HG02852 (cell line): ENCODE results near the gene CDX1.

Source experiments
- ATAC-seq: cut with Tn5 transposase; IDR thresholded peaks from one replicate; pipeline ENCODE4 v1.9.1; 2021; ENCODE audit warnings: mild to moderate bottlenecking, moderate library complexity; ENCODE audit not compliant: unreplicated experiment

CDX1 gene

GRCh38 chr5:150161242-150162141 is 5.1 kb upstream of the CDX1 start:
- peak; percentile 78 for ATAC-seq

GRCh38 chr5:150162142-150162513 is 4.5 kb upstream of the CDX1 start:
- no peak for ATAC-seq

DNA sequence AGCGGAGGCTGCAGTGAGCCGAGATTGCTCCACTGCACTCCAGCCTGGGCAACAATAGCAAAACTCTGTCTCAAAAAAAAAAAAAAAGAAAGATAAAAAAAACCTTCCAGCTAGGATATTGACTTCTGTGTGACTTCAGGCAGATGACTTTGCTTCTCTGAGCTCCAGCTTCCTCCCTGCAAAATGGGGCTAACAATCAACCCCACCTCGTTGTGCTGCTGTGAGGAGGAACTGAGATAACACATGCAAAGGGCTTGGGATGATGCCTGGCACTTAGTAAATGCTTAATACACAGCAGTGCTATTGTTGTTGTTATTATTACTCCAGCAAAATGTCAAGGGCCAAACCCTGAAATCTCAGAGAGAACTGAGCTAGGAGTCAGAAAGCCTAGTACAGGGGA is 3.5 kb upstream of the CDX1 start:
- no peak for ATAC-seq

GRCh38 chr5:150163547-150164059 is 3.0 kb upstream of the CDX1 start:
- no peak for ATAC-seq

- ATAC-seq, result no peak
Observed at GRCh38 chr5:150164211-150164980, 2.2 kb upstream of the CDX1 start.

DNA sequence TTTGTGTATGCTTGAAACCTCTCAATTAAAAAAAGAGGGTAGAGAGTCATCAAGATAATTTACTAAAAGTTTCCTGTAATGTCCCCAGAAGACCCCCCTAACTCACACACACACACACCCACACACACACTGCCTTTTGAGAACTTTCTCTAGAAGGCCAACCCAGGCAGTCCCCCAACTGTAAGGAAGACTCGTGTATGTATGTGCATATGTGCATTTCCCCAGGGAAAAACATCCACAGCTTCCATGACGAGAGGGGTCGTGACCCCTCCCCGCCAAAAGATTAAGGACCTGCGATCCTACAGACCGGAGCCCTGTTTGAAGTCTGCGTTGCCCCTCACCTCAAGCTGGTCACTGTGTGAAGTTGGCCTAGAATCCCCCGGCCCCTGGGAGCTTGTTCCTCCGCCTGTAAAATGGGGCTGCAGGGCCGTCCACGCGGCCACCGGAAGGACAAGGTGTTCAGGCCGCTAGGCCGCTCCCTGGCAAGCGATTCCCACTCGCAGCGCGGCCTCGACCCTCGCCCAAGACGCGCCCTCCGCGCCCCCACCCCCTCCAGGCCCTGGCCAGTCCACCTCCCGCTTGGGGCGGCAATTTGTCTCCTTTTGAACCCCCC is 435 bp upstream of the CDX1 start:
- ATAC-seq, result no peak

- ATAC-seq, result no peak
Observed at GRCh38 chr5:150167512-150167850, 903 bp downstream of the CDX1 start.

DNA sequence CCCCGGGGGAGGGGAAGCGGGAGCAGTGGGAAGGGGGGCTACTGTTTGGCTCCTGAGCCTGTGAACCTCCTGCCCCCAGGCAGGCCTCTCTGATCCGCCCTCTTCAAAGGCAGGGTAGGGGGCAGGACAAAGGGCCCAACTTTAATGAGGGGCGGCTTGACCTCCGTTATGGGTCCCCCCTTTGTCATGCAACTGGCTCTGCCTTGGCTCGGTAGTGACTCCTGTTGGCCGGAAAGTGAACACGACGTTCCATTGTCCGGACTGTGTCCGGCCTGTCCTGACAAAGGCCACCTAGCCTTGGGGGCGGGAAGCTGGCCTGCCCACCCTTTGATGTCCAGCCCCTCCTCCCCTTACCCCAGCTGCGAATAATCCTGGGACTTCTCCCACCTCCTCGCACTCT is 1.3 kb downstream of the CDX1 start:
- no peak for ATAC-seq

DNA sequence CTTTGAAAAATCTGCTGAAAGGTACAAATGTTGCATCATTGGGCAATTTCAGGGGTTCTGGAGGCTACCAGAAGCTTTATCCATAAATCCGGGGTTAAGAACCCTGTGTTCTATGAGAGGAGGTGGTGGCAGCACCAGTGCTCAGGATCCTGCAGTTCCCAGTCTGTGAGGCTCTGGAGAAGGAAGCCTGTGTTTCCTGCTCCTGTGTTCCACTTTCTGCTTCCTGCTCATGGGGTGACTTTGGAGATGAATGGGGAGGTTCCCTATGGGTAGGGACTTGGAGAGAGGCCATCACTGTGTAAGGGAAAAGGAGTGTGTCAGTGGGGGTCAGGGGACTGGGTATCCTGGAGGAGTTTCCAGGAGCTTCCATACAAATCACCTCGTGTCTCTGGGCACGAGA is 2.3 kb downstream of the CDX1 start:
- no peak for ATAC-seq

DNA sequence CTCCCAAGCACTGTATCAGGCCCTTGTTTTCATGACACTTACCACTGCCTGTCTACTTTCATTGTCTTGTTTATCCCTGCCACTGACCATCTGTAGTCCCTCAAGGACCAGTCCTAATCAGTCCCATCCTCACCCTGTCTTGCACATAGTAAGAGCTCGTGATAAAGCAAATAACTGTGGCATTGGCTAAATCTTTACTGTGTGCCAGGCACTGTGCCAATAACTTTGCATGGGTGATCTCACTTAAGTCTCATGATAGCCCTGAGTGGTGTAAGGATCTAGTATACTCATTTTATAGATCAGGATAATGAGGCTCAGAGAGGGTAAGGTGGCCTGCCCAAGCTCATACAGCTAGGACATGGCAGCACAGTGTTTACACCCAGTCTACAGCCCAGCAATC is 5.6 kb downstream of the CDX1 start:
- ATAC-seq, result no peak

DNA sequence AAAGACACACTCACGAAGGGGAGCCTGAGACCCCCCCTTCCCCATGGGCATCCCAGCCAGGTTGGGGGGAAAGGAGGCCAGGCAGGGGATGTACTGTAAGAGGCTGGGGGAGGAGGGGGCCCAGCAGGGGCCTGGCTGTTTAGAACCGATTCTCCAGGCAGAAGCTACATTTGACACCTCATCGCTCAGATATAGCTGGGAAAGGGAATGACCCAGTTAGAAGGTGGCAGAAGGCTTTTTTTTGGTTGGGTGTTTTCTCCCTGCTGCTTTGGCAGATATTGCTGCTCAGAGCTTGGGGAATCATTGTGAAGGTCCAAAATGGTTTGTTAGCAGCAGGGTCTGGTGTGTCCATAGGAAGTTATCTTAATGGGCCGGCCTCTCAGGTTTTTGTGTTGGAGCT is 6.0 kb downstream of the CDX1 start:
- no peak for ATAC-seq

GRCh38 chr5:150173161-150173560 is 6.6 kb downstream of the CDX1 start:
- ATAC-seq, result no peak

DNA sequence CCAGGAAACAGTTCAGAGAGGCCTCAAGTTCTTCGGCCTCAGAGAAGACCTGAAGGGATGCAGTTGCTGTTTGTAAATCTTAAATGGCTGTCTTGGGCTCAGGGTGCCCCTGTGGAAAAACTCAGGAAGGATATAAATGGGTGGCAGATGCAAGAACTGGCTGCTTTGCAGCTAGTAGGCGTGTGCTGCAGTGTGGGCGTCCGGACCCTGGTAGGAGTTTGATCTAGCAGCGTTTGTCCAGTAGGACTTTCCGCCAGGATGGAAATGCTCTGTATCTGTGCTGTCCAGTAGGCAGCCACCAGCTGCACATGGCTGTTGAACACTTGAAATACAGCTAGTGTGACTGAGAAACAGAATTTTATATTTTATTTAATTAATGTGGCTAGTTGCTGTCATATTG is 7.7 kb downstream of the CDX1 start:
- no peak for ATAC-seq

DNA sequence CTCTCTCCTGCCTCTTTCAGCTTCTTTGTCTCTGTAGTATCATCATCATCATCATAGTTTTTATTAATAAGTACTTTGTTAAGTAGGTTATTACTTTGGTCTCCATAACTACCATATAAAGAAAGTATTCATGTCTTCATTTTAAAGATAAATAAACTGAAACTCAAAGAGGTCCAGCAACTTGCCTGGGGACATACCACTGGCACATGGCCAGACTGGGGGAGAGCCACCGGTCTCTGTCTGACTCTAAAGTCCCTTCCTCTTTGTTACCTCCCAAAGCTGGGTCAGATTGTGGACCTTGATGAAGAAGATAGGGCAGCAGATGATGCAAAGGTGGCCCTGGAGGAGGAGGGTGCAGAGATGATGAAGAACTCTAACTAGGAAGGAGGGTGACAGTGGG is 8.5 kb downstream of the CDX1 start:
- ATAC-seq, result no peak

DNA sequence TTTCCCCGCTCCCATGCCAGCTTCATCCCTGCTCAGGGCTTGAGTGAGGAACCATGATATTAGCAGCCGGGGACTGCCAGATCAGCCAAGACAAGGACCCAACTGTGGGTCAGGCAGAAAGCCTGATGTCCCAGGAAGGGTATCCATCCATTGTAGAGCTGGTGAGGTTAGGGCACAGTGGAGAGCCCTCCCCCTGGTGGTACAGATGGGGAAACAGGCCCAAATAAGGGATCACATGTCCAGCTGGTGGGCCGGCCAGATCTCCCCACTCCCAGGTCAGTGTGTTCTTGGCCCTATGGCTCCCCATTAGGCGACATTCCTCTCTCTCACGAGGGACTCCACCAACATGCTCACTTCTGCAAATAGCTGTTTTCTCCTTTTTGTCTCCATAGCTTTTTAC is 9.0 kb downstream of the CDX1 start:
- ATAC-seq, result no peak

DNA sequence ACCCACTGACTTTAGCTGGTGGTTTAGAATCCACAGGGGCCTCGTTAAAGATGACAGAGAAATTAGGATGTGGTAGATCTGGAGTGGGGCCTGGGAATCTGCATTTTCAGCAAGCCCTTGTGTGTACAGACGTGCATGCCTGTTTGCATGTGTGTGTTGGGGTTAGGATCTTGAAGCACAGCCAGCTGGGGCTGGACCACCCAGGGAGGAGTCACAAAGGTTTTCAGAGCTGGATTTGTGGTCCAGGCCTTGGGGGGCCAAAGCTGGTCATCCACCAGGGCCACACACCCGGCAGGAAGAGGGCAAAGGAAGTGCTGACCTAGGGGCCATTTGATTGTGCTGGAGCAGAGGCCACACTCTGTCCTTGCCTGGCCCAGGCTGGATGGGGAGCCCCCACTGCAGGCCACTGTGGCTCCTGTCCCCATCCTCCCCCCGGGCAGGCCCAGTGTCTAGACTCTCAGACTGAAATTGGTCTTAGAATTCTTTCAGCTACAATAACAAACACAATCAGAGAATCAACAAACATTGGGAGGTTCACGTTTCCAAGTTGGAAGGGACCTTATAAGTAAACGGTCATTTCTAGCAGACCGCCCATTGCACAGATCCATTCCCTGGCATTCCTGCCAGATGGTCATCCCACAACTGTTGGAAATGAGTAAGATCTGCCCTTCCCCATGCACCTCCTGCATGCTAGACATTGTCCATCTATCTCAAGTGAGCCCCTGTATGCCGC is 10.3 kb downstream of the CDX1 start:
- ATAC-seq, result no peak

- no peak for ATAC-seq
Observed at GRCh38 chr5:150177721-150178120, 11.1 kb downstream of the CDX1 start.

- no peak for ATAC-seq
Observed at GRCh38 chr5:150178262-150178661, 11.7 kb downstream of the CDX1 start.

GRCh38 chr5:150179019-150179620 is 12.5 kb downstream of the CDX1 start:
- ATAC-seq, result no peak

DNA sequence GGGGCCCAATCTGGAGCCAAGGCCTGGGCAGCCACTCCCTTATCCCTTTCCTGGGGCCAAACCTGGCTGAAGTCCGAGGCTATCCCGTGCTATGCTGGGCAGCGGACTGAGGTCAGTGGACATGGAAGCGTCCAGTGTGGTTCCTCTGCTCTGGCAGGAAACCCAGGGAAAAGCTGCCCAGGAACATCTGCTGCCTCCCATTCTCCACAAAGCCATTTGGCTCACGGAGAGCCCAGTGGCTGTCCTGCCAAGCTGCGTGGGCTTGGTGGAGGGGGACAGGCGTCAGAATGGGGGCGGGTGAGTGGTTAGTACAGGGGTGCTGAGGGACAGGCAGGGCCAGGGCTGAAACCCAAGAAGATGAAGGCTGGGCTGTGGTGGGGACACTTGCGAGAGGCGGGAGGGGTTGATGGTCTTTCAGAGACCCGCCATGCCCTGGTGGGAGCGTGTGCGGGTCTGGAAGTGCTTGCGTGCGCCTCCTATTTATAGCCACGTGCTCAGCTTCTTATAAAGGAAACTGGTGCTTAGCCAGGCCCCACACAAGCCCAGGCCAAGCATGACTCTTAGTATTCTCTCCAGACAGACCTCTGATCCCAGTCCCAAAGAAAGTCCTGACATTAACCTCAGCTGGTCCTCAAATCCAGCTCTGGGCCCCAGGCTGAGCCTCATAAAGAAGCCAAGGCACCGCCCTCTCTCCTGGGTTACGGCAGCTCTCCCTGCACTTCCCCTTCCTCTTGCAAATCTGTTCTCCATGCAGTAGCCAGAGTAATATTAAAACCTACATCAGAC is 13.9 kb downstream of the CDX1 start:
- ATAC-seq, result no peak
